ENCODE measurements around the gene TSPO2.
A peak's percentile ranks its signal among the peaks of the same experiment; 100 is the strongest.

The TSPO2 gene

DNA sequence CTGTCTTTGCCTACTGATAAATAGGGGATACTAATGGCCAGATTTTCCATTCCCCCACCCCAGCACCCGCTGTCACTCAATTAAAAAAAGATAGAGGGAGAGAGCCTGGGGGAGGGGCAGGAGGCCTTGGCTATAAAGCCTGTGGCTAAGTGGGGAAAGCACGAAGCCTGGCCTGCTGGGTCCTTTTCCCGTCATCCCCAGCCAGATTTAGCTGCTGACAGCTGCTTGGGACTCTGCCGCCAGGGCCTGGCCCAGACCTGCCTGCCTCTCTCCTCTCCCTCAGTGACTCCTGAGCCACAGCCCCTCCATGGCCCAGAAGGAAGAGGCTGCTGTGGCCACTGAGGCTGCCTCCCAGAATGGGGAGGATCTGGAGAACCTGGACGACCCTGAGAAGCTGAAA lies 10.8 kb downstream of the TSPO2 start, which contains the start of gene APOBEC2:
TSS of gene APOBEC2 (plus strand) at position 162 of the 400 bp plus-strand sequence. CDS start at position 308, 146 bp downstream.
- no peak for DNase-seq

DNA sequence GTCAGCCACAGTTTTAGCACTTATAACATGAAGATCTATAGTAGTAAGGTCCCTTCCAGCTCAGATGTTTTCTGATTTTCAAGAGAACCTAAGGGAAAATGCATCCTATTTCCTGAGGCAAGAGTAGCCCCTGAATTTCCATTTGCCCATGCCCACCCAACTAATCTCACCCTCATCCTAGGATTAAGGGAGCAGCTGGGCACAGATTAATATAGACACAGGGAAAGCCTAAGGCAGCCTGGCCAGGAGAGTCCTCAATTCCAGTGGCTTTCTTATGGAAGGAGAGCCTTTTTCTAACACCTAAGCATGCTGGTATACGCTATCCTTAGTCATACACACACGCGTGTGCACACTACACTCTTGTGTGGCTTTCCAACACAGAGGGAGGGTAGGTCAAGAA lies 12.2 kb downstream of the TSPO2 start:
- DNase-seq: no peak

DNA sequence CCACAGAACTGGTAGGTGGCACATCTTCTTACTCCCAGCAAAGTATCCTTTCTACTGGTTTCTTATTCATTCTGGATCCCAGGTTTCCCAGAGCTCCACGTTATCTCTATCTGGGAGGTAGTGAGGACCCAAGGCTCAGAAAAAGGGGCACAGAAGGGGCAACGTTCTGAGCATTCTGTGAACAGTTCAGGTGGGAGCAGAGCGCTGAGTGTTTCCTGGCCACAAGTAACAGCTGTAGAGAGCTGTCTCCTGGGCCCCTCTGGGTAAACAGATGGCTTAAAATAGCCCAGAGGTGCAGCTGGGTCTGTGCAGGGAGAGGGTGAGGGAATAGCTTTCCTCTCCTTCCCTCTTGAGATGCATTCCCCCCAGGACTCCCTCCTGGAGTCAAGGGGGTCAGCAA lies 12.9 kb downstream of the TSPO2 start:
- DNase-seq: peak; percentile 28

DNA sequence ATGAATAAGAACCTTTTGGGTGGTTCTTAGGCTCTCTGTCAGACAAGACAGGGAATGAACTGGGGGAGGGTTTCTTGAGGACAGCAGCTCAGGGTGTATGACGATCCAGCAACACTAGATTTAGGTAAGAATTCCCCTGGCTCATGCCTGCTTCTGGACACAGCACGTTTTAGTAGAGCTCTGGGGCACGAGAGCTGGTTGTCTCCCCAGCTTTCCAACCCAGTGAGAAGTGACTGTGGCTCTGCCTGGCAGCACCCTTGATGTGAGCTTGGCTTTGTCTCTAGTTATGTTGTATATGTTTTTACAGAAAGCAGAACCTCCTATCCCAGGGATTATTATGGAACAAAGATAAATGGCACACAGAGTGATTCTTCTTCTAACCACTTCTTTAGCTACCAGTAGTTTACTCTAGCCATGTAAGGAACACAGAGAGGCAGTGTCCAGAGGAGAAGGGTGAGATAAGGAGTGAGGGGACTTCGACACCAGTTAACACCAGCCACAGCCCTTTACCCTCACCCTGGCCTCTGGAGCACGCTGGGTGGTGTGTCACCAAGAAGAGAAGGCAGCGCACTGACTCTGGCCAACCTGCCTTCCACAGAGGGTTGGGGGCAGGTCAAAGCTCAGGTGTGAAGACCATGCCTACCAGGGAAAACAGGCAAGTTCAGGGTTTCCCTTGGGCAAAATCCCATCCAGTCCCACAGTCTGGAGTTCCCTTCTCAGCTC lies 14.7 kb downstream of the TSPO2 start:
- DNase-seq: no peak

DNA sequence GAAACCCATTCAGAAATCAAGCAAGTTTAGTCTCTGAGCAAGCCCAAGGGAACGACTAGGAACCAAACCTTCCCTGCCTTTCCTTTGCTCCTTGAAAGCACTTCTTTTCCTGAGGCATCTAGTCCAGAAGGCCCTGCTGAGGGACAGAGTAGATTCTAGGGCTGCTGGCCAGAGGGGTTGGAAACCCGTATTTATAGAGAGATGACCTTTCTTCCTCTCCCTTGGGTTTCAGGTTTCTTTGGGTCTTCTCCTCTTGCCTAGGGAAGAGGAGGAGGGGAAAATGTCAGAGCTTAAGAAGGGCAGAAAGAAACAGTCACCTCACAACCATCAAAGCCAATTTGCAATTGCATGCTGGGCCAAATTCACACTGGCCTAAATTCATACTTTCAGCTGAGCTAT lies 16.5 kb downstream of the TSPO2 start:
- no peak for DNase-seq

DNA sequence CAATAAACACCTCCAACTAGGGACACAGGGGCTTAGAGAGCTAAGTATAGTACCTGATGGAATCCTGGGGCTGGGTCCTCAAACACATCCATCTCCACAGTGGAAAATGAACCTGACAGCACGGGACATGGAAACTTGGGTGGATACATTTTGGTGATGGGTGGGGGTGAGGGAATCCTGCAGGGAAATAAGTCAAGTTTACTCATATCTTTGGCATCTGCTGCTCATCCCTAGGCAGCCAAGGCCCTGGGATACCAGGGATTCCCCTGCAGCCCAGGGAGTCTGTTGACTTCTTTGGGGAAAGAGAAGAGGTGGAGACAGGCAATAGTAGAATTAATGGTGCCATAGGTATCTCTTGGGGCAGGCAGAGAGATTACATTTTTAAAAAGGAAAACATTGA lies 17.3 kb downstream of the TSPO2 start:
- DNase-seq: no peak

DNA sequence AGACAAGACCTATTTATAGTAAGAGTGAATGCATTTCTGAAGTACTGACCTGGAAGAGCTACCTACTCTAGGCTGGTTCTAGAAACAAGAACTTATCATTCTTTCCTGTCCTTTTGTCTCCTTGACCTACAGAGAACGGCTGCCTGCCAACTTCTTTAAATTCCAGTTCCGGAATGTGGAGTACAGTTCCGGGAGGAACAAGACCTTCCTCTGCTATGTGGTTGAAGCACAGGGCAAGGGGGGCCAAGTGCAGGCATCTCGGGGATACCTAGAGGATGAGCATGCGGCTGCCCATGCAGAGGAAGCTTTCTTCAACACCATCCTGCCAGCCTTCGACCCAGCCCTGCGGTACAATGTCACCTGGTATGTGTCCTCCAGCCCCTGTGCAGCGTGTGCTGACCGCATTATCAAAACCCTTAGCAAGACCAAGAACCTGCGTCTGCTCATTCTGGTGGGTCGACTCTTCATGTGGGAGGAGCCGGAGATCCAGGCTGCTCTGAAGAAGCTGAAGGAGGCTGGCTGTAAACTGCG lies 19.0 kb downstream of the TSPO2 start:
- no peak for DNase-seq

DNA sequence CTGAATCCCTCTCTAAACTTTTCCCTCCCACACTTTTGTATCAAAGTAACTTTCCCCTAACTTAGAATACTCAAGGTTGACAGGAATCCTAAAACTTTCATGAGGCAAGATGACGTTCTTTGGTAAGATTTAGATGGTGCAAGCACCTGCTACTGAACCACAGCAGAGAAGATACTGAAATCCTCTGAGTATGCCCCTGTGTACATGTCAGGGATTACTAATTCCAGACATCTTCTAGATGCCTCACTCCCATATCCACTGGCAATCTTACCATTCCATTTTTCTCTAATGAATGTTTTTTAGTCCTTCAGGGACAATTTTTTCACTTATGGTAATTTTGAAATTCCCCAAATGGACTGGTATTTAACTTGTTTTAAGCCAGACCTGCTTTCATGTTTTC lies 19.8 kb downstream of the TSPO2 start:
- DNase-seq: no peak

DNA sequence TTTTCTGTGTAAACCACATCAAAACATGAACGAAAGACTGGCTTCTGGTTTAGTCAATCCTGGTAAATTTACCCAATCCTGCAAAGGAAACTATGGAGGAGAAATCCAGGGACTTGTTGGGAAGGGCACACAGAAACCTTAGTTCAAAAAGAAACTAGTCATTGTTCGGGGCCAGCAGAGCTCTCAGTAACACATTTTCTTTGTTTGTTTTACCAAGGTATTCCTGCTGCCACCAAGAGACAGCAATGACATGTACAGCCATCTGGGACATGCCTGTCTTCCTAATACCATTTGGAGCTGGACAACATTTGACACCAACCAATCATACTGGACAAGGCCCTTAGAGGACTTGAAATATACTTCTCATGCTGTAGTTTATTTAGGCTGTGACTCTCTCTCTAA lies 21.6 kb downstream of the TSPO2 start:
- no peak for DNase-seq

DNA sequence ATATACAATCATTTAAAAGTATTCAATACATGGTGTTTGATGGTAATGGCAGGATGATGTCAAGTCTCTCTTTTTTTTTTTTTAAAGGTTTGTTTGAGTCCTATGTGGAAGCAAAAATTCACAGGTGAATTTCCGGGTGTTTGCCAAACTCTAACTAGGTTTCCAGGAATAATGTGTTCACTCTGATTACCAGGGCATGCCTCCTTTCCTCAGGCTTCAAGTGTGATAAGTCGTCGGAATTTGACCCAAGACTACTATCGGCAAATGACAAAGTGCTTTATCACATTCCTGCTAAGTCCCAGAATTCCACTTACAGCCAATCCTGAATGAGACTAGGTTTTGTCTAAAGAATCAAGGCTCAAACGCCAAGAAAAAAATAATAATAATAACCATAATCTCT lies 22.6 kb downstream of the TSPO2 start:
- DNase-seq: no peak

DNA sequence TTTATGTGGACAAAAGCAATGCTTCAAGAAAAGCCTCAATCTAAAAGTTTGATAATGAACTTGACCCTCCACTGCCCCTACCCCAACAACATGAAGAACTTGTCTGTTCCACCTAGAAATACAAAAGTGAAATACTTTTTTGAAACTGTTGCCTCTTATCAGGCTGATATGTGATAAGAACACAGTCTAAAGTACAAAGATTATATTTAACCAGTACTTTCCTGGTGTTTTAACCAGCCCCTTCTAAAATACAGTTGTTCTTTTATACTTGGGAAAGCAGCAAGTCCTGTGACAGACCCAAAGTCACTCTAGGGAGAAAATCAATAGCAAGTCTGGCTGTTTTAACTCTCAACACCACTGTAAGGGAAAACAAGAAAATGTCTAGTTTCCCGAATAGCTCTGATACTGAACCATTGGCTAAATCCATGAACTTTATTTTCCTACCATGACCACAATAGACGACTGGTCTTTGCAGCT lies 23.3 kb downstream of the TSPO2 start:
- DNase-seq: no peak

DNA sequence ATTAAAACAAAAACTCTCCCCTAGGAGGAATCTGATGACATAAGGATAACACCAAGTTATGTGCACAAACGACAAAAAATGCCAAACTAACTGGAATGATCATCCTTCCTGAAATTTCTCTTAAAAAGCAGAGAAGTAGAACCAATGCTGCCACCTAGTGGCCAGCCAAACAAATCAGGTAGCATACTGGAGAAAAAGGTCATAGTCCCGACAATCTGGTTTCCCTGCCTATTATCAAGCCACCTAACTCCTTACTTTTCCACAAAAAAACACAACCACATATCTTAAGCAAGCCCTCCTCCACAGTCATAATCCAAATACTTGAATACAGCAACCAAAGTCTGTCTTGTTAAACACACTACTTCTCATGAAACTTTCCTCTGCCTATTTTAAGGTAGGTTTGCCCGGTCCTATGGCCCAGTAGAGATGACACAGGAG lies 24.6 kb downstream of the TSPO2 start:
- DNase-seq: peak; percentile 57

DNA sequence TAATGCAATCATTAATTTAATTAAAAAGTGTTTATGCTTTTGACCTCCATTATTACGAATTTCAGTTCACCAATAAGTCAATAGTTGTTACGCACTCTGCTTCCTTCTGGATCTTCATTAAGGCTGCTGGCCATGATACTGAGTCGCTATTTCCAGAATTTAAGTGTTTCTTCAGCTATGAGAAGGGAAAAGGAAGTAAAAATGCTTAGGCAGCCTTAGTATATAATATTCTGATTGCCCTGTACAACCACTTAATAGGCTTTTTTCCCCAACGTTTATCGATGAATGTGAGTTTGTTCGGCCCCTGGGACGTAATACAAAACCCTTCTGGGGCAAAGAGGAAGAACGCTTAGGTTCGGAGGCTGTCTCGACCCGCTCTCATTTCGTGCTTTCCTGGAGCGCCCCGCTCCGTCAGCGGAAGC lies 29.2 kb downstream of the TSPO2 start:
- no peak for DNase-seq

DNA sequence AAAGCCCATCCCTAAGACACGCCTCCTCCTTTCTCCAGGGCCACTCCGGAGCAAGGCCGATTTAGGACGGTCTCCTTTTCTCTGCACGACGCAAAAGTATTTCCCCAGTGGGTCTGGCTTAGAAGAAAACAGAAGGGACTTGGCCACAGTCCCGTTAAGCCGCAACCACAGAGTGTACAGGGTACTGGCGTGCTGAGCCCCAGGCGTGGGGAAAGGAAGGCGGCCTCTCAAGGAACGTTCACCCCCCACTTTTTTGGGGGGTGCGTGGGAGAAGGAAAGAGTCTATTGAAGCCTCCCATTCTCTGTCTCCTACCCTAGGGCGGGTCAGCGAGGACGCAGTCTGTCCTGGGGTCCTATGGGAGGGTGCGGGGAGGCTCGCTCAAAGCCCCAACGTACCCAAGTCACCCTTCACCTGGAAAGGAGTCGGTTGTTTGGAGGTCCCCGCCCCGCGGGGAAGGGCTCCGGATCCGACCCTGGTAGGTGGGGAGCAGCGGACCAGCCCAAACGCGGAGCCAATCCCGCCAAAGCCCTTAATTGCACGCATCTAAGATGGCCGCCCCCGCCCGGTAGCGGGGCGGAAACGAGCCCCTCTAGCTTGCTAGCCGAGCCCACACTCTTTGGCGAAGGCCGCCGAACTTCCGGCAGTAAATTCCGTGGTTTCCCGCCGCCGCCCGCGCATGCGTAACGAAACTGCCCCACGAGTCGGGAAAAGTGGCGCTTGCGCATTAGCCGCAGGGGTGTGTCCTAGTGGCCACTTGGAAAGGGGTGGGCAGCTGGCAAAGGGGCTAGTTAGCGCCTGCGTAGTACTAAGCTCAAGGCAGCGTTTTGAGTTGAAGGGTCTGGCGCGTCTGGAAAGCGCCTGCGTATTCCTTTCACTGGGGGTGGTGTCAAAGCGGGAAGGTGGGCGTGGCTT lies 29.9 kb downstream of the TSPO2 start, which contains the start of gene OARD1:
TSS of gene OARD1 (minus strand) at position 434 of the 913 bp plus-strand sequence. CDS start 722 bp downstream, outside the sequence.
- DNase-seq: peak; percentile 99

DNA sequence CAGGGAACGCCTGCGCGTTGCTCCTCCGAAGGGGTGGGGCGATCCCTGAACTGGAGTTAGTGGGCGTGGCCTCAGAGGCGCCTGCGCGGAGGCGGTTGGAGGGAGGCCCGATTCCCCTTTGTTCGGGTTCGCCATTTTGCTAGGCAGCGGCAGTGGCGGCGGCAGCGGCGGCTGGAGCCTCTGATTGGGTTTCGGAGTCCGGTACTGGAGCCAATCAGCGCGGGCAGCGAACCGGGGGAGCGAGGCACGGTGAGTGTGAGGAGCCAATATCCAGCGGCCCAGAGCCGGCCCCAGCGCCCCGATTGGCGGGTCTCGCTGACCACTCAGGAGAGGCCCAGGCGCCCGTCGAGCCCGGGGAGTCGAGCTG lies 30.6 kb downstream of the TSPO2 start, which contains the start of gene NFYA:
TSS of gene NFYA (plus strand) at position 139 of the 367 bp plus-strand sequence. CDS start 6,116 bp downstream, outside the sequence.
- DNase-seq: no peak

DNA sequence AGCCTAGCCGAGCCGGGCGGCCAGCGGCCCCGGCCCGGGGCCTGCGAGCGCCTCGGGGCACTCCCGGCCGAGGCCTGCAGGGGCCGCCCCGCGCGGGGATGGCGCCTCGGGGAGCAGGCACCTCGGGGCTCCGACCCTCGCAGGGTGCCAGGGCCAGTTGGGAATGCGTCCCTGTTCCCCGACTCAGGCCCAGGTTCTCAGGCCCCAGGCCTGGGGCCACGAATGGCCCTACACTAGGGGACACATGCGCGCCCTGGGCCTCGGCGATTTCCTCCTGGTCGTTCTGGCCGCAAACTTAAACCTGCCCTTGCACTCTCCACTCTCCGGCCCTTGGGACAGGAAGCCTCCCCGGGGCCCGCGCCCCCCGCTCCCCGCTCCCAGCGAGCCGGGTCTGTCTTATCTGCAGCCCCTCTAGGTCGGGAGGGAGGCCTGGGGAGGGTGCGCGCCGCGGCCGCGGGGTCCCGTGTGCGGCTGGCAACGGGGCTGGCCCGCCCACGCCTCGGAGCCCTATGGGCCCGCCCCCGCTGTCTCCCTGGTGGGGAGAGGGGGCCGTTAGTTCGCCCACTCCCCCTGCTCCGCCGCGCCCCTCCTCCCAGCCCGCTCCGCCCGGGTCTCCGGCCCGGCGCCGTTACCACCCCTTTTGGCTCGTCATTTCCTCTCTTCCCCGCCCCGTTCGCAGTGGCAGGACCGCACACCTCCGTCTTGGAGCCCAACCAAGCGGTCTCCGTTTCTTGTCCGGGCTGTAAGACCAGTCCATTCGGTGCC lies 31.1 kb downstream of the TSPO2 start:
- peak; percentile 77 for DNase-seq

DNA sequence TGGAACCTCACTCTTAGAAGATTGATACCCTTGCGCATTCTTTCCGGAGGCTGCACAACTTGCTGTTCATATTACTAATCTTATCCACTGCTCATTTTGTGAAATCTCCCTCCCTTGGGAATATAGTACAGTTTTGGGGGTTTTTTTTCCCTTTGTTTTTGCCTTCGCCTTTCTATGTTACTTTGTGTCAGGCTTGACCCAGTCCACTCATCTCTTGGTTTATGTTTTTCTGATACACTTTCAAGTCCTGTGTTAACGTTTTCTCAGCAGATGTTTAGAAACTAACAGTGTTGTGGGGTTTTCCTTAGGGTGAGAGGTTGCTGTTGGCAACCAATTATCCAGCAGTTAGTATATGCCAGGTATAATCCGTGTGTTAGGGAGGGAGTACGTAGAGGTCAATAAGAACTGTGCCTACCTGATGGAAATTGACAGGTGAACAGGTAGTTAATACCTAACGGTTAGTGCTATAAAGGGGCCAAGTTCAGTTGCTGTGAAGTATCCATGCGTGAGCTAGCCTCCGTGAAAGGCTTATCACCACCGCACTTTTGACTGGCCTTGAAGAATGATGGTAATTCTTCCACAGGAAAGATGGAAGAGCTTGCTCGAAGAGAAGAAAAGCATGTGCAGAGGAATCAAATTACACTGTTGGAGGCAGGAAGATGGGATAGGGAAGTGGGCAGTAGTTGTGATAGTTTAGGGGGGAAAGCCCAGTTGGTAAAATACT lies 31.9 kb downstream of the TSPO2 start:
- no peak for DNase-seq

DNA sequence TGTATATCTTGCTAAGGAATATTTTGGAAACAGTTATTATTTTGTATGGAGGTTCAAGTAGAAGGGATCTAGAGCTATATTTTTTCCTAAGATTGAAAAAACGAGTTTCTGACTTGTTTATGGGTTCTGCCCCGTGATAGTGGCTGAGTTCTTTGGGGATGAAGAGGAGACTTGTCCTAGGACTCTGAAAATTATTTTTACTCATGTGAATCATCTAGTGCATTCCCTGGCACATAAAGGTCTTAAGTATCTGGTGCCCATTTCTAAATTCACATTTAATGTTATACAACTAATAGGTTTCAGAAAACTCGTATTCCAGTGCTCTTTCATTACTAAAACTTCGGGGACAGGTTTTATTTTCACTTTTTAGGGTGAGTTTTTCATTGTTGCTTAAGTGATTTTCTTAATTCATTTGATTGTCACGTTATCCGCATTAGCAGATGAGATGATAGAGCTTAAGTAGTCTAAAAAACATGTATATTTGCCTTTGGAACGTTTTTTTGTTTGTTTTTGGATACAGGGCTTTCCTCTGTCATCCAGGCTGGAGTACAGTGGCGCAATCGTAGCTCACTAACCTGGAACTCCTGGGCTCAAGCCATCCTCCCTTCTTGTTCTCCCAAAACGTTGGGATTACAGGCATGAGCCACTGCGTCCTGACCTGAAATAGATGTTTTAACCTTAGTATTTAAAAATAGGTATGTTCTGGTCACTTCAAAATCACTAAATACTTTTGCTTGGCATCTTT lies 32.6 kb downstream of the TSPO2 start:
- DNase-seq: no peak

DNA sequence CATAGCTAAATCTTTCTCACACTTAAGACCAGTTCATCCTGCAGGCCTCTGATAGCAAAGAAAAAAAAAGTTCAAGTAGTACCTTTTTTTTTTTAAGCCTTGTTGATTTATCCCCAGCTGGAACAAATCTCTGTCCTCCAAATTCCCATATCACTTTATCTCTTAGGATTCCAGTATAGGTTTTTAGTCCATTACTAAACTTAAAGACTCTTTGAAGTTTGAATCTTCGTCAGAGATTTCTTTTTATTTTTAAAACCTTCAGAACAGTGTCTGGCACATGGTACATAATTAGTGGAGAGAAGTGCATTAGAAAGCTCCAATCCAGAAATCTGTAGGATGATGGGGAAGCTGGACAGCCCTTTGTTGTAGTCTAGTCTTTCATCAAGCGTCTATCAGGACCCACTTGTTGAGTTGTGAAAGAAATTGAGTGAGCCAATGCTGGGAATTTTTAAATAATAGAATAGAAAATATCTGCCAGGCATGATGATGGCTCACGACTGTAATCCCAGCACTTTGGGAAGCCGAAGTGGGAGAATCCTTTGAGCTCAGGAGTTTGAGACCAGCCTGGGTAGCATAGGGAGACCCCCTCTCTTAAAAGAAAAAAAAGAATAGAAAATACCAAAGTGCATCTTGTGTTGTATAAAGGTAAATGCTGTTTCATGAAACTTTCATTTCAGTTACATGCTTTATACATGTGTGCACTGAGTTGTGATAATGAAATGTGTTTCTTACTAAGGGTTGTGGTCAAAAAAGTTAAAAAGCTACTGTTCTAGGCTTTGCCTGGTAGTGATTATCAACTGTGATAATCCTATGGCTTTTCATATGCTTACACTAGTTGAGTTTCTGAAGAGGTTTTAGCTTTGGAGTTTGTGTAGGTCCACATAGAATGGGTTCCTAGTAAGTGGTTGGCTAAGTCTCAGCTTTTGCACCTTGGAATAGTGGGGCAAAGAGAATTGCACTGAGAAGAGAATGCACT lies 33.7 kb downstream of the TSPO2 start:
- DNase-seq: no peak

DNA sequence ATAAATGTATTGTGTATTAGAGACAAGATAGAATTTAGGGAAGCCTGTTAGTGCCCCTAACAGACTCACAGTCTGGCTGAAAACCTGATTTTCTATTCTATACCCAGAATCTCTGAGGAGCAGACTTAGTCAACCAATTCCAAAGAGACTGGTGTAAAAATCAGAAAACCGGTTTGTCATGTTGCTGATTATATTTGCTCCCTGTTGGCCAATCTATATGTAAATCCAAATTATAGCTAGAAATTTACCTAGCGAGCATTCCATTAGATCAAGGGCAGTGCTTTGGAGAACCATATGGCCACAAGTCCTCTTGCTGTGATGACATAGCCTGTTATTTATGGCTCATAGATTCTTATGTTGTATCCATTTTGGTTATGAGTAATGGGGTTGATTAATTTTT lies 35.3 kb downstream of the TSPO2 start:
- DNase-seq: no peak
